DND-41 (cell line): ENCODE data around the gene RNF112.
"Not testable (repeated sequence)": the region's sequence is repeated elsewhere in the genome, so short reads cannot be mapped to it uniquely, and the experiment has no call there.

Experiments
- ATAC-seq: fragments of 200-7000 bp; cut with Tn5 transposase; 3 replicates; pipeline ENCODE4 v1.9.1; 2021; ENCODE audit warnings: low read depth; ENCODE audit not compliant: insufficient read depth
- DNase-seq: peaks from one replicate; pipeline ENCODE4 v3.0.0-alpha.2; 2020
- H2AFZ ChIP-seq: 2 replicates; pipeline ENCODE4 v1.6.0; 2012; ENCODE audit warnings: low read depth, low read length
- H3K27ac ChIP-seq: 2 replicates; pipeline ENCODE4 v1.5.1; 2012; ENCODE audit warnings: low read length, inconsistent platforms
- H3K27me3 ChIP-seq: fragments of 200-600 bp; sonication (generic); 2 replicates; pipeline ENCODE4 v1.6.0; 2012; ENCODE audit warnings: low read length, mild to moderate bottlenecking, inconsistent platforms; ENCODE audit not compliant: insufficient read depth, poor library complexity
- H3K36me3 ChIP-seq: 2 replicates; pipeline ENCODE4 v1.5.1; 2012; ENCODE audit warnings: low read length, inconsistent platforms; ENCODE audit not compliant: insufficient read depth
- H3K4me1 ChIP-seq: 2 replicates; pipeline ENCODE4 v1.5.1; 2012; ENCODE audit warnings: mild to moderate bottlenecking, low read length; ENCODE audit not compliant: insufficient read depth
- H3K4me2 ChIP-seq: 2 replicates; pipeline ENCODE4 v1.6.0; 2012; ENCODE audit warnings: mild to moderate bottlenecking, moderate library complexity, low read length, inconsistent platforms; ENCODE audit not compliant: insufficient read depth
- H3K4me3 ChIP-seq, 2 experiments: fragments of 200-600 bp in 1 of 2; shearing (Covaris generic) in 1 of 2; 2 replicates each; pipeline ENCODE4 v1.5.1; 2012 to 2016; ENCODE audit warnings: inconsistent platforms in 2 of 2, low read length in 2 of 2, mild to moderate bottlenecking in 2 of 2, low read depth in 1 of 2, moderate library complexity in 1 of 2
- H3K79me2 ChIP-seq: 2 replicates; pipeline ENCODE4 v1.6.0; 2012; ENCODE audit warnings: low read length, inconsistent platforms; ENCODE audit not compliant: insufficient read depth
- H3K9ac ChIP-seq: 2 replicates; pipeline ENCODE4 v1.6.0; 2012; ENCODE audit warnings: low read depth, mild to moderate bottlenecking, inconsistent platforms, low read length, moderate library complexity
- H3K9me3 ChIP-seq: 2 replicates; pipeline ENCODE4 v1.5.1; 2012; ENCODE audit warnings: low read length, moderate library complexity, mild to moderate bottlenecking, inconsistent platforms; ENCODE audit not compliant: insufficient read depth, severe bottlenecking
- H4K20me1 ChIP-seq: 2 replicates; pipeline ENCODE4 v1.6.0; 2012; ENCODE audit warnings: low read length; ENCODE audit not compliant: insufficient read depth
- EZH2 ChIP-seq: IDR thresholded peaks from 3 replicates; pipeline ENCODE4 v1.6.1; 2012; ENCODE audit warnings: borderline replicate concordance, low read depth, mild to moderate bottlenecking, moderate library complexity, low read length, inconsistent platforms; ENCODE audit not compliant: severe bottlenecking
- TF ChIP-seq, protein P1 (sequence below): IDR thresholded peaks from 2 replicates; pipeline ENCODE4 v1.5.1; 2012; ENCODE audit warnings: borderline replicate concordance, low read length, moderate library complexity, mild to moderate bottlenecking; ENCODE audit not compliant: poor library complexity, severe bottlenecking; ENCODE audit errors: extremely low read depth

The RNF112 gene

DNA sequence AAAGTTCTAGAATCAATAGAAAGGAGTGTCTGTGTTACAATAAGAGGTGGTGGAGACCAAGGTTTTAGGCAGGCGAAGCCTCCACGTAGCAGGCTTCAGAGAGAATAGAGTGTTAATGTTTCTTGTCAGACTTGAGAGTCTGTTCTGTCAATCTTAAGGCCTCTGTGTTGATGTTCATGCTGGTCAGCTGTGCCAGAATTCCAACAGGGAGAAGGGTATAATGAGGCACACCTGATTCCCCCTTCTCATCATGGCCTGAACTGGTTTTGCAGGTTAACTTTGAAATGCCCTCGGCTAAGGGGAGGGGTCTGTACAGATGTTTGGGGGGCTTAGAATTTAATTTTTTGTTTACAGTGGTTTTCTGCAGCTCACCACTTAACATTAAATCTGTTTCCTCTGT lies 46.0 kb downstream of the RNF112 start:
- DNase-seq (no peak), ATAC-seq (no peak)
- Histone ChIP-seq H3K4me2 (no peak overlapping the region), H3K27ac (no peak overlapping the region), H3K4me3 (no peak overlapping the region), H3K27me3 (peaks cover 11% of the 10 kb centered on the region), H3K36me3 (no peaks in the 10 kb centered on the region), H4K20me1 (no peaks in the 10 kb centered on the region; the same call in 1 of the 2 replicates), H3K79me2 (no peaks in the 10 kb centered on the region), H2AFZ (no peak overlapping the region), H3K4me1 (no peaks in the 10 kb centered on the region), H3K9ac (no peak overlapping the region), H3K9me3 (no peaks in the 10 kb centered on the region)
- TF ChIP-seq, protein P1, sequence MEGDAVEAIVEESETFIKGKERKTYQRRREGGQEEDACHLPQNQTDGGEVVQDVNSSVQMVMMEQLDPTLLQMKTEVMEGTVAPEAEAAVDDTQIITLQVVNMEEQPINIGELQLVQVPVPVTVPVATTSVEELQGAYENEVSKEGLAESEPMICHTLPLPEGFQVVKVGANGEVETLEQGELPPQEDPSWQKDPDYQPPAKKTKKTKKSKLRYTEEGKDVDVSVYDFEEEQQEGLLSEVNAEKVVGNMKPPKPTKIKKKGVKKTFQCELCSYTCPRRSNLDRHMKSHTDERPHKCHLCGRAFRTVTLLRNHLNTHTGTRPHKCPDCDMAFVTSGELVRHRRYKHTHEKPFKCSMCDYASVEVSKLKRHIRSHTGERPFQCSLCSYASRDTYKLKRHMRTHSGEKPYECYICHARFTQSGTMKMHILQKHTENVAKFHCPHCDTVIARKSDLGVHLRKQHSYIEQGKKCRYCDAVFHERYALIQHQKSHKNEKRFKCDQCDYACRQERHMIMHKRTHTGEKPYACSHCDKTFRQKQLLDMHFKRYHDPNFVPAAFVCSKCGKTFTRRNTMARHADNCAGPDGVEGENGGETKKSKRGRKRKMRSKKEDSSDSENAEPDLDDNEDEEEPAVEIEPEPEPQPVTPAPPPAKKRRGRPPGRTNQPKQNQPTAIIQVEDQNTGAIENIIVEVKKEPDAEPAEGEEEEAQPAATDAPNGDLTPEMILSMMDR = no peak
- TF ChIP-seq EZH2 = no peak

DNA sequence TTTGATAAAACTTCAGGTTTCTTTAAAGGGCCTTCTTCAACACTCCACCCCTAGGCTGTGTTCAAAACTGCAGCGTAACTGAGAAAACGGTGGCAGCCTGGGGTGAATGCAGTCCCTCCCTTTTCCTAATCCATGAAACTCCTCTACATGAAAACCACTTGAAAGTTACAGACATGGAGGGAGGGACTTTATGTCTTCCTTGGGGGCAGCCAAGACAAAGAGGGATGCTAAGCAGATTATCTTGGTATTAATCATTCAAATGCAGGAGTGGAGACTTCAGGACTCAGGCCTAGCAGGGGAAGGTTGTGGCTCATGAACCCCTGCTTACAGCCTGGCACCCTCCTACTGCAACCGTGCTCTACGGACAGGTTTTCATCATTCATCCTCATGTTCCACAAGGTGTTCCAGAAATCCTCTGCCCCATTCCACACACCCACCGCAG lies 46.8 kb downstream of the RNF112 start:
- Histone ChIP-seq H3K27ac (no peak overlapping the region), H3K4me1 (no peaks in the 10 kb centered on the region), H3K9ac (no peak overlapping the region), H3K4me2 (no peak overlapping the region), H3K9me3 (no peaks in the 10 kb centered on the region), H2AFZ (no peak overlapping the region), H3K27me3 (peaks cover 11% of the 10 kb centered on the region), H3K79me2 (no peaks in the 10 kb centered on the region), H3K4me3 (no peak overlapping the region), H4K20me1 (no peaks in the 10 kb centered on the region; the same call in 1 of the 2 replicates), H3K36me3 (no peaks in the 10 kb centered on the region)
- DNase-seq (no peak), ATAC-seq (no peak)
- no peak for TF ChIP-seq EZH2
- TF ChIP-seq, protein P1 = no peak

DNA sequence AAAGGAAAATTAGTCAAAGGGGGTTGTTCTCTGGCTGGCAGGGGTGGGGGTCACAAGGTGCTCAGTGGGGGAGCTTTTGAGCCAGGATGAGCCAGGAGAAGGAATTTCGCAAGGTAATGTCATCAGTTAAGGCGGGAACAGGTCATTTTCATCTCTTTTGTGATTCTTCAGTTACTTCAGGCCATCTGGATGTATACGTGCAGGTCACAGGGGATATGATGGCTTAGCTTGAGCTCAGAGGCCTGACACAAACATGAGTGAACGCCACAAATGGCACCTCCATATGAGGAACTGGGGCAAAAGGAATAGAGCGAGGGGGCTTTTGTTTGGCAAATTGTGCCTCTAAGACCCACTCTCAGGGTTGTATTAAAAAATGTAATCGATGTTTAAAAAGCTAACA lies 47.4 kb downstream of the RNF112 start:
- DNase-seq, H3K36me3 ChIP-seq, H3K9me3 ChIP-seq, H3K27ac ChIP-seq, H3K4me2 ChIP-seq, H3K4me1 ChIP-seq, ATAC-seq, H3K4me3 ChIP-seq, H3K27me3 ChIP-seq, H3K9ac ChIP-seq, H3K79me2 ChIP-seq, H2AFZ ChIP-seq, H4K20me1 ChIP-seq: not testable (repeated sequence)

DNA sequence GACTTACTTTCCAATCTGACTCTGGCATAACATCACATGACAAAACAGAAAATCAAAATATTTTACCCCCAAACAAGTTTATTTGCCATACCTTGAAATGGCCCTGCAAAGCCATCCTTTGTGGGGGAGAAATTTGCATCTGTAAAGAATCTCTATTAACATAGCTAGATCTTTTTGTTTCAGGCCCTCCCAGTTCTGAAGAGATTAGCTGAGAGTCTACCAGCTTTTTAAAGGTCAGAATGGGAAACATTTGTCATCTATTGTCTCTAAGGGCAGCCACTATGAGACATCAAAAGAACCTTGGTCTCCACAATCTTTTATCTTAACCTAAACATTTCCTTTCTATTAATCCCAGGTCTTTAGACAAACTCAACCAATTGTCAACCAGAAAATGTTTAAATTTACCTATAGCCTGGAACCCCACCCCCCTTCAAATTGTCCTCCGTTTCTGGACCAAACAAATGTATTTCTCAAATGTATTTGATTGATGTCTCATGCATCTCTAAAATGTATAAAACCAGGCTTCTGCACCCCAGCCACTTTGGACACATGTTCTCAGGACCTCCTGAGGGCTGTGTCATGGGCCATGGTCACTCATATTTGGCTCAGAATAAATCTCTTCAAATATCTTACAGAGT lies 48.1 kb downstream of the RNF112 start:
- H3K4me1 ChIP-seq, H3K4me2 ChIP-seq, H3K79me2 ChIP-seq, H3K27me3 ChIP-seq, H3K9ac ChIP-seq, H3K4me3 ChIP-seq, H3K9me3 ChIP-seq, H3K27ac ChIP-seq, H2AFZ ChIP-seq, H4K20me1 ChIP-seq, H3K36me3 ChIP-seq, ATAC-seq, DNase-seq: not testable (repeated sequence)
